GM04503 (cell line): ENCODE measurements around the gene LAIR2.
A peak's percentile ranks its signal among the peaks of the same experiment; 100 is the strongest.

ENCODE experiments used
- DNase-seq: peaks from one replicate; pipeline ENCODE4 v3.0.0-alpha.2; 2012; ENCODE audit warnings: low read depth

Gene LAIR2, protein sequence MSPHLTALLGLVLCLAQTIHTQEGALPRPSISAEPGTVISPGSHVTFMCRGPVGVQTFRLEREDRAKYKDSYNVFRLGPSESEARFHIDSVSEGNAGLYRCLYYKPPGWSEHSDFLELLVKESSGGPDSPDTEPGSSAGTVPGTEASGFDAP

GRCh38 chr19:54502518-54503048 is at the start of gene LAIR2:
Gene LAIR2 (plus strand): TSS chr19:54502831. CDS start chr19:54502919, 88 bp downstream.
- no peak for DNase-seq

- DNase-seq = no peak
Measured at GRCh38 chr19:54453921-54454780, 48.5 kb upstream of the LAIR2 start.

- no peak for DNase-seq
Measured at GRCh38 chr19:54454781-54455675, 47.6 kb upstream of the LAIR2 start.

DNA sequence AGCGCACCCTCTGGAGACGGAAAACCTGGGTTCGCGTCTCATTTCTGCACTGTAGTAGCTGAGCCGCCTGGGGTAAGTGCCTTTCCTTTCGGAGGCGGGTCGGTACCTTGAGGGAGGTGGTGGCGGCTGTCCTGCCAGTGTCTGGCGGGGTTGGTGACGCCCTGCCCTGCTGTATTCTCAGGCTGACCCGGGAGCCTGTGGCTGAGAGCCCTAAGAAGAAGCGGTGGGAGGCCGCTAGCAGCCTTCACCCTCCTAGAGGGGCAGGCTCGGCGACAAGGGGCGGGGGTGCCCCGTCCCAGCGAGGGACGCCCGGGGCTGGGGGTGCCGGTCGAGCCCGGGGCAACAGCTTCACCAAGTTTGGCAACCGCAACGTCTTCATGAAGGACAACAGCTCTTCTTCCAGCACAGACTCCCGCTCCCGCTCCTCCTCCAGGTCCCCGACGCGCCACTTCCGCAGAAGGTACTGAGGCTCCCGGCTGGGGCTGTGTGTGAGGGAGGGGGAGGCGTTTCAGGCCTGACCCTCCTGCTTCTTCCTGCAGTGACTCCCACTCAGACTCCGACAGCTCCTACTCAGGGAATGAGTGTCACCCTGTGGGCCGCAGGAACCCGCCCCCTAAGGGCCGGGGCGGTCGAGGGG is 46.7 kb upstream of the LAIR2 start:
- DNase-seq = no peak

DNA sequence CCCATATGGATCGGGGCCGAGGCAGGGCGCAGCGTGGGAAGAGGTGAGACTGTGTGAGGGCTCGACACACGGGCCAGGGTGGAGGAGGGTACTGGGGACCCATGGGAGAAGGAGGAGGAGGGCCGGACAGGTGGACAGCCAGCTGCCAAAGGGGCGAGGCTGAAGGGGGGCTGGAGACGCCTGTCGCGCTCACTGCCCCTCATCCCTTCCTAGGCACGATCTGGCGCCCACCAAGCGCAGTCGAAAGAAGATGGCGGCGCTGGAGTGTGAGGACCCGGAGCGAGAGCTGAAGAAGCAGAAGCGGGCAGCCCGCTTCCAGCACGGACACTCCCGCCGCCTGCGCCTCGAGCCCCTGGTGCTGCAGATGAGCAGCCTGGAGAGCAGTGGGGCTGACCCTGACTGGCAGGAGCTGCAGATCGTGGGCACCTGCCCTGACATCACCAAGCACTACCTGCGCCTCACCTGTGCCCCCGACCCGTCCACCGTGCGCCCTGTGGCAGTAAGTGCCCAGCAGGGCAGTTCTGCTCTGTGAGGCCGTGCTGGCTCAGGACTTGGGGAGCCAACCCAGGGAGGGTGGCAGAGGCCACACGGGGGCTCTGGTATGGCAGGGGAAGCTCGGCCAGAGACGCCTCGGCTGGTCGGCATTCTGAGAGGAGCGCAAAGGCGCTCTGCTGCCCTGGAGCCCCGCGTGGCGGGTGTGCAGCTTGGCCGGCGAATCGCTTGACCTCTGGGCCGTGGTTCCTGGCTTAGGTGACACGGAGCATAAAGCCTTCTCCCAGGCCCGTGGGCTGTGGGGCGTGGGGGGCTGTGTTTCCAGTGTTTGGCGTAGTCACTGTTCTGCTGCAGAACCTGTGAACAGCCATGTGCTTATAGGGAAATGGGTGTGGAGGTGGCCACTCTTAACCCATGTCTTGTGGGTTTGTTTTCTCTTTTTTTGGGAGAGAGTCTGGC is 45.9 kb upstream of the LAIR2 start:
- no peak for DNase-seq

DNA sequence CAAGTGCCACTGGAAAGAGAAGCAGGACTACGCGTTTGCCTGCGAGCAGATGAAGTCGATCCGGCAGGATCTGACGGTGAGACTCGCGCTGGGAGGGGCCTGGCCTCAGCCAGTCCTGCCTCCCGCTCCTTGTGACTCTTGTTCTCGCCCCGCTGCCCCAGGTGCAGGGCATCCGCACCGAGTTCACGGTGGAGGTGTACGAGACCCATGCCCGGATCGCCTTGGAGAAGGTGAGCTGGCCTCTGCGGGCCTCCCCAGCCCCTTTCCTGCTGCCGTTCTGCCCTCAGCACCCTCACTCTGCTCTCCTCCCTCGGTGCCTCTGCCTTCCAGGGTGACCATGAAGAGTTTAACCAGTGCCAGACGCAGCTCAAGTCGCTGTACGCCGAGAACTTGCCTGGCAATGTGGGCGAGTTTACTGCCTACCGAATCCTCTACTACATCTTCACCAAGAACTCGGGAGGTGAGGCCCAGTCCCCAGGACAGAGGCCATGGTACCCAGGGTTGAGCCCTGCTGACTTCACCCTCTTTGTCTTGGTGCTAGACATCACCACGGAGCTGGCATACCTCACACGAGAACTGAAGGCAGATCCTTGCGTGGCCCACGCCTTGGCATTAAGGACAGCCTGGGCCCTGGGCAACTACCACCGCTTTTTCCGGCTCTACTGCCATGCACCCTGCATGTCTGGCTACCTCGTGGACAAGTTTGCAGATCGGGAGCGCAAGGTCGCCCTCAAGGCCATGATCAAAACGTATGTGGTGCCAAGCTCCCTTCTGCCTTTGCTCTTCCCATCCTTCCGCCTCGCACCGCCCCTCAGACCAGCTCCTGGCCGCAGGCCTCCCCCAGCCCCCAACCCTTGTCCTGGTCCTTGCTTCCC is 44.6 kb upstream of the LAIR2 start:
- no peak for DNase-seq

DNA sequence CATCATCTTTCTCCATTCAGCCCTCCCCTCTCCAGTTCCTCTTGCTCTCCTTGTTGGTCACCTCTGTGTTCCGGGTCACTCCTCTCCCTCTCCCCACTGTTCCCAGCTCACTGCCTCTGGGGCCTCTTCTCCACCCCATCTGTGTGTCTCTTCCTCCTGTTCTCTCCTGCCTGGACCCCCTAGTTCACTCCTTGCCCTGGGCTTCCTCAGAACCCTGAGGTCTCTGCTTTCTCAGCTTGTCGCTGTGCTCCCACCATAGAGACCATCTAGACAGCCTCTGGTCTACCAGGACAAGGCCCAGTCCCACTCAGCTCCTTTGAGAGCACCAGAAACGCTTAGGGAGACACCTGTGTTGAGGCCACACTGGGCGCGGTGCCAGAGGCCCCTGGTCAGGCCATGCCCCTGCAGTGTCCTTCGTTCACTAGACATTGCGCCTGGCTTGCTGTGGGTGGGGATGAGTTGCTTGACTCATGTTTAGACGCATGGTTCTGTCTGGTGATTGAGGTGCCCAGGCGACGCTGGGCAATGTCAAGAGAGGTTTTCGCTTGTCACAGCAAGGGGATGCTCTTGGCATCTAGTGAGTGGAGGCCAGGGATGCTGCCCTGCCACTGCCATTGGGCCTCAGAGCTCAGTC is 43.9 kb upstream of the LAIR2 start:
- no peak for DNase-seq

DNA sequence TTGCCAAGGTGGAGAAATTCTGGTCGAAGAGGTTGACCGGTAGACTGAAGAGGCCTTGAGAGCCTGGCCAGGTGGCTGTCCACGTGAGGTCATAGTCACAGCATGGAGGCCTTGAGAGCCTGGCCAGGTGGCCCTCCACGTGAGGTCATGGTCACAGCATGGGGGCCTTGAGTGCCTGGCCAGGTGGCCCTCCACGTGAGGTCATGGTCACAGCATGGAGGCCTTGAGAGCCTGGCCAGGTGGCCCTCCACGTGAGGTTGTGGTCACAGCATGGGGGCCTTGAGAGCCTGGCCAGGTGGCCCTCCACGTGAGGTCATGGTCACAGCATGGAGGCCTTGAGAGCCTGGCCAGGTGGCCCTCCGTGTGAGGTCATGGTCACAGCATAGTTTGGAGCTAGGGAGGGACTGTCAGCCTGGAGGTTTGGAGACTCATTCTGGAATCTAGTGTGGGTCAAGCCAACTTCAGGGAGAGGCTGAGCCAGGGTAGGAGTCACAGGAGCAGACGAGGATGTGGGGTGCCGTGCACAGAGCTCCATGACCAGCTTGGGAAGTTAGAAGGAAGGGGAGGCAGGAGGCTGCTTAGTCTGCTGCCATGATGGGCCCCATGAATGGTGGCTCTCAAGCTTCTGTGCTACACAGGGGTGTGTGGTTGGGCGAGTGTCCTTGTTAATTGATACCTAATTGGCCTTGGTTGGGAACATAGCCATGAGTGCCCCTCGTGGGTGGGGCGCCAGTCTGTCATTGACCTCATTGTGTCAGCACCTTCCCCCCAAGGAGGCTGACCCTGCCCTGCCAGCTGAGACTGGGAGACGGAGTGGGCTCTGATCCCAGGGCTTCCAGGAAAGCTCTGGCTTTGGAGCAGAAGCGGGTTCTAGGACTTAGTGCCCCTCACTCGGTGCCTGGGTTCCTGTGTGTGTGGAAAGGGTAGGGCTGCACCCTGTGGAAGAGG is 43.1 kb upstream of the LAIR2 start:
- no peak for DNase-seq

DNA sequence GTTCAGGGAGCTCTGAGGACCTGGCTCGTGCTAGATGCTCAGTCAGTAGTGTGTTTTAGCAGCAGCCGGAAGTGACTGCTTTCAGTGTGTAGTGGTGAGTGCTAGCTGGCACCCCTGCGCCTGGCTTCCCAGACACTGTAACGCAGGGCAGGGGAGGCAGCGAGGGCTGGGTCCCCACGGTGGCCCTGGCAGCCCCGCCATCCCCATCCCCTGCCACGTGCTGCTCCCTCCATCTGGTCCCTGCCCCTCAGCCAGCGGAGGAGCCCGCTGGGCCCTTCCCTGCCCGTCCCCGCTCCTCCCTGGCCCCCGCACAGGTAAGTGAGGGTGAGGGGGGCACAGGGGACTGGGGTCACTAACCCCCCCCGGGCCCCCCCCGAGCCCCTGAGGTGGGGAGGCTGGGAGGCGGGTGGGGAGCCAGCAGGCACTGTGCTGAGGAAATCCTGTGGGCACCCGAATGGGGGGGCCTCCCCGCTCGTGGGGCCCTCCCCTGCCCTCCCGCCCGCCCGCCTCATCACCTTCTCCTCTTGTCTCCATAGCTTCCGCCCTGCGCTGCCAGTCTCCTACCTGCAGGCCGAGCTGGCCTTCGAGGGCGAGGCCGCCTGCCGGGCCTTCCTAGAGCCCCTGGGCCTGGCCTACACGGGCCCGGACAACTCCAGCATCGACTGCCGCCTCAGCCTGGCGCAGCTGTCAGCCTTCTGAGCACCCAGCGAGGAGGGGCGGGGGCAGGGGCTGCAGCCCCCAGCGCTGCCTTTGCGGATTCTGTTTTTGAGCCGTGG is 42.2 kb upstream of the LAIR2 start:
- DNase-seq = no peak

GRCh38 chr19:54461210-54461609 is 41.4 kb upstream of the LAIR2 start:
- DNase-seq = no peak

GRCh38 chr19:54461613-54462012 is 41.0 kb upstream of the LAIR2 start:
- DNase-seq = no peak

DNA sequence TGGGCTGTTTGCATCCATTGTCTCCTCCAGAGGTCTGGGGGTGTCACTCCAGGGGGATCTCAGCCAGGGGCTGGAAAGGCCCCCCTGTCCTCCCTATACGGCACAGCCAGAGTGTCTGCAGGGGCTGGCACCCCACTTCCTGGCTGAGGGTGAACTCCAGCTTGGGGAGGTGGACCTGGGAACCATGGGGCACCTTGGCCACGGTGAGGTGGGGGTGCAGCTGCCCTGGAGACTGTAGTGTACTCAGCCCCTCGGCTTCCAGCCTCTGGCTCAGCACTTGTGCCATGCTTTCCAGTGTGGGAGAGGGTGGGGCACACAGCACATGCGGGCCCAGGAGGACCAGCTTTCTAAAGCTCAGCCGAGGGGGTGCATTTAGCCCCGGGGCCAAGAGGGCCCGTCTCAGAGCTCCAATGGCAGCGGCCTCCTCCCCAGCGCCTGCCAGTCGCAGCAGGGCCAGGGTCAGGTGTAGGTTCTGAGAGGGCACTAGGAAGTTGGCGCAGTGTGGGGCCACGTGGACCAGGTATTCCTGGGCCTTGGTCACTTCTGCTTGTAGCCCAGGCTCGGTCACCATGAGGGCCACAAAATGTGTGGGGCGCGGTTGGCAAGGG is 40.5 kb upstream of the LAIR2 start:
- no peak for DNase-seq

DNA sequence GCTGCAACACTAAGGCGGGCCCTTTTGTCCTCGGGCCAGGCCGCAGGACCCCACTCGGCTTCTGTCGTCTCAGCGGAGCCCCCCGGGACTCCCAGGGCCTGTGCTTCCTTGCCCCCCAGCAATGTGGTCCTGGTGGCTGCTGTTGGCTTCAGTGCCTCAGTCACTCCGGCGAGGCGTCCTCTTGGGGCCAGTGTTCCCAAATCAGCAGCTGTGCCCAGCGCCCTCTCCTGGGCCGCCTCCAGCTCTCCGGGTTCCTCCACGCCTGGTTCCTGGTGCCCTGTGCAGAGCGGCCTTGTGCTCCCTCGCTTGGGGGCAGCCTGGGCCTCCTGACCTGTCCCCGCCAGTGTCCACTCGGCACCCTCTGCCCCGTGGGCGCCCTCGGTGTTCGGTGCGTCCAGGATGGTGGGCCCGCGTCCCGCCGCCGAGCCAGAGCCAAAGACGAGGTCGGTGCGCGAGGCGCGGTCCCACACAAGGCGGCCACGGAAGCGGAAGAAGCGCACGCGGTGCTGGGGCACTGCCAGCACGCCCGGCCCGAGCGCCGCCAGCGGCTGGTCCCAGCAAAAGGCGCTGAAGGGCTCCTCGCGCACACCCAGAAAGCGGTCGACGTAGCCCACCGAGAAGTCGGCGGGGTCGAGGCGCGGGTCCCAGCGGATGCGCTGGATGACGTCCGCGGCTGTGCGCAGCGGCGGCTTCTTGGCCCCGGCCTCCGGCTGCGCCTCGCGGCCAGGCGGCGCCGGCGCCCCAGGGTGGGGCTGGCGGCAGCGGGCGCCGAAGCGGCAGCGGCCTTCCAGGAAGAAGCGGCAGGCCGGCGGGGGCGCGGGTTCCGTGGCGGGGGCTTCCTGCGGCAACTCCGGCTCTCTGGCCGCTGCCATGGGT is 39.7 kb upstream of the LAIR2 start:
- DNase-seq = no peak

- DNase-seq = peak; percentile 78
Measured at GRCh38 chr19:54463531-54464043, 39.0 kb upstream of the LAIR2 start, which contains the start of gene LENG9. Gene LENG9 (minus strand): TSS chr19:54463778. CDS start chr19:54463526, 252 bp downstream.

GRCh38 chr19:54464044-54464629 is 38.5 kb upstream of the LAIR2 start:
- DNase-seq = no peak
